ENCODE results near the gene ZMYND19. TPM values are rescaled to one million over a fixed set of nuclear protein-coding genes. Genes with fewer than 3 reads are reported as not detected.
"Not testable (repeated sequence)": the region's sequence is repeated elsewhere in the genome, so short reads cannot be mapped to it uniquely, and the experiment has no call there.

ZMYND19 gene
- total RNA-seq, 2 donors from 2014 or later: 47.8 to 51.0 TPM

- no peak for TF ChIP-seq CTCF (conservative IDR thresholded peaks at IDR 0.05)
- peaks cover 49% of the 10 kb centered on the region for H3K36me3 Mint-ChIP-seq (ENCODE audit: low read depth)
These were observed 35.1 kb downstream of the ZMYND19 start for GRCh38 chr9:137555179-137555578.

GRCh38 chr9:137554349-137554748 is 36.0 kb downstream of the ZMYND19 start:
- H3K9me3 Mint-ChIP-seq: no peaks in the 10 kb centered on the region
- no peak for DNase-seq
- H3K27me3 ChIP-seq (ENCODE audit: control insufficient read depth, insufficient read depth, low read length, poor library complexity, severe bottlenecking): no peaks in the 10 kb centered on the region
- no peak overlapping the region for H3K27ac ChIP-seq (ENCODE audit: low read depth, low read length)
- no peaks in the 10 kb centered on the region for H3K27me3 Mint-ChIP-seq (ENCODE audit: insufficient read depth)
- H3K4me1 ChIP-seq (ENCODE audit: control insufficient read depth, insufficient read depth, low read length): no peaks in the 10 kb centered on the region
- H3K27ac Mint-ChIP-seq: no peak overlapping the region
- no peak overlapping the region for H3K4me3 Mint-ChIP-seq
- H3K4me3 ChIP-seq (ENCODE audit: low read length): no peak overlapping the region
- WGBS, 2 experiments (ENCODE audit: insufficient coverage in 1 of 2, insufficient read length in 1 of 2): 96% methylated on average over 1 of the region's 1 CpG; no CpG with 5 or more reads in 1 of the 2 experiments
- peaks cover 3% of the 10 kb centered on the region for H3K4me1 Mint-ChIP-seq
- H3K36me3 ChIP-seq (ENCODE audit: control insufficient read depth, insufficient read depth, low read length): peaks cover 41% of the 10 kb centered on the region
- H3K9me3 ChIP-seq (ENCODE audit: control insufficient read depth, low read length): no peaks in the 10 kb centered on the region
- H3K36me3 Mint-ChIP-seq (ENCODE audit: low read depth): peaks cover 40% of the 10 kb centered on the region
- no peak overlapping the region for H3K9ac ChIP-seq (ENCODE audit: extremely low read depth, low read length, poor library complexity, severe bottlenecking)
- no peak for TF ChIP-seq CTCF (conservative IDR thresholded peaks at IDR 0.05)

More at GRCh38 chr9:137555179-137555578, 35.1 kb downstream of the ZMYND19 start:
- Mint-ChIP-seq H3K27me3 (ENCODE audit: insufficient read depth) (no peaks in the 10 kb centered on the region), H3K4me3 (no peak overlapping the region), H3K9me3 (peaks cover 6% of the 10 kb centered on the region), H3K4me1 (peaks cover 1% of the 10 kb centered on the region), H3K27ac (no peak overlapping the region)
- Histone ChIP-seq H3K36me3 (ENCODE audit: control insufficient read depth, insufficient read depth, low read length) (peaks cover 47% of the 10 kb centered on the region), H3K9ac (ENCODE audit: extremely low read depth, low read length, poor library complexity, severe bottlenecking) (no peak overlapping the region), H3K27me3 (ENCODE audit: control insufficient read depth, insufficient read depth, low read length, poor library complexity, severe bottlenecking) (no peaks in the 10 kb centered on the region), H3K9me3 (ENCODE audit: control insufficient read depth, low read length) (peaks cover 5% of the 10 kb centered on the region), H3K27ac (ENCODE audit: low read depth, low read length) (no peak overlapping the region), H3K4me3 (ENCODE audit: low read length) (no peak overlapping the region), H3K4me1 (ENCODE audit: control insufficient read depth, insufficient read depth, low read length) (no peaks in the 10 kb centered on the region)
- no peak for DNase-seq
- 94 to 96% methylated on average over 9 to 10 of the region's 10 CpGs for WGBS, 2 experiments (ENCODE audit: insufficient coverage in 1 of 2, insufficient read length in 1 of 2)

GRCh38 chr9:137553654-137554053 is 36.7 kb downstream of the ZMYND19 start:
- not testable (repeated sequence) for H3K27me3 ChIP-seq (ENCODE audit: control insufficient read depth, insufficient read depth, low read length, poor library complexity, severe bottlenecking); DNase-seq; H3K4me3 Mint-ChIP-seq; H3K9me3 ChIP-seq (ENCODE audit: control insufficient read depth, low read length); H3K4me1 ChIP-seq (ENCODE audit: control insufficient read depth, insufficient read depth, low read length); H3K27ac ChIP-seq (ENCODE audit: low read depth, low read length); H3K9me3 Mint-ChIP-seq; H3K4me1 Mint-ChIP-seq; H3K27me3 Mint-ChIP-seq (ENCODE audit: insufficient read depth); H3K4me3 ChIP-seq (ENCODE audit: low read length); H3K27ac Mint-ChIP-seq; H3K9ac ChIP-seq (ENCODE audit: extremely low read depth, low read length, poor library complexity, severe bottlenecking)
- H3K36me3 ChIP-seq (ENCODE audit: control insufficient read depth, insufficient read depth, low read length): peaks cover 41% of the 10 kb centered on the region
- peaks cover 38% of the 10 kb centered on the region for H3K36me3 Mint-ChIP-seq (ENCODE audit: low read depth)
- WGBS, 2 experiments (ENCODE audit: insufficient coverage in 1 of 2, insufficient read length in 1 of 2): 87 to 90% methylated on average over 6 to 10 of the region's 10 CpGs

Measured in endodermal cell (in vitro differentiated cells).